IMR-90 (cell line): Measurements from ENCODE around the gene CCDC134. TPM values are rescaled to one million over a fixed set of nuclear protein-coding genes. Genes with fewer than 3 reads are reported as not detected.

ENCODE experiments used
- ATAC-seq: fragments of 200-7000 bp; cut with Tn5 transposase; 2 replicates; pipeline ENCODE4 v1.9.1; 2020; ENCODE audit warnings: low read depth, mild to moderate bottlenecking, moderate library complexity
- BruUV-seq: library from RNA; stranded (reverse); fragments of 400-500 nt; replicated peaks from 2 replicates; lab custom pipeline; 2021; lab: Mats Ljungman, UMichigan
- CTCF ChIA-PET: fragments of 300-600 bp; formaldehyde crosslinking; extraction: SDS; loops from one replicate; lab custom pipeline; 2021; ENCODE audit warnings: antibody characterized with exemption; lab: Yijun Ruan, JAX
- POLR2A ChIA-PET: fragments of 300-600 bp; sonication (Branson Sonifier 250); formaldehyde crosslinking; loops from one replicate; lab custom pipeline; 2022; ENCODE audit warnings: antibody characterized with exemption; ENCODE audit not compliant: unreplicated experiment; lab: Charles Lee
- DNase-seq: peaks from one replicate; pipeline ENCODE4 v3.0.0; 2013
- H2AFZ ChIP-seq: replicated peaks from 2 replicates; pipeline ENCODE3; 2013; ENCODE audit warnings: low read length, mild to moderate bottlenecking; ENCODE audit not compliant: poor library complexity
- H2AK5ac ChIP-seq: 2 replicates; pipeline ENCODE4 v1.6.1; 2013; ENCODE audit warnings: low read depth, low read length, inconsistent platforms
- H2AK9ac ChIP-seq: replicated peaks from 2 replicates; pipeline ENCODE3; 2013; ENCODE audit warnings: mild to moderate bottlenecking, low read depth, low read length, moderate library complexity; ENCODE audit not compliant: poor library complexity
- H2BK120ac ChIP-seq: 2 replicates; pipeline ENCODE4 v1.6.1; 2013; ENCODE audit warnings: low read depth, low read length, inconsistent platforms
- H2BK15ac ChIP-seq: 3 replicates; pipeline ENCODE4 v1.6.1; 2013; ENCODE audit warnings: low read depth, low read length, inconsistent platforms
- H2BK20ac ChIP-seq: 2 replicates; pipeline ENCODE4 v1.6.1; 2013; ENCODE audit warnings: low read depth, mild to moderate bottlenecking, inconsistent platforms, low read length, moderate library complexity
- H2BK5ac ChIP-seq: 2 replicates; pipeline ENCODE4 v1.6.1; 2013; ENCODE audit warnings: mild to moderate bottlenecking, low read depth, low read length, inconsistent platforms; ENCODE audit not compliant: poor library complexity, severe bottlenecking
- H3K14ac ChIP-seq: replicated peaks from 2 replicates; pipeline ENCODE4 v1.6.1; 2013; ENCODE audit warnings: low read depth, low read length, inconsistent platforms
- H3K18ac ChIP-seq: 2 replicates; pipeline ENCODE4 v1.6.1; 2013; ENCODE audit warnings: low read depth, low read length, control low read depth
- H3K23ac ChIP-seq: 2 replicates; pipeline ENCODE4 v1.6.1; 2013; ENCODE audit warnings: low read depth, low read length, inconsistent platforms
- H3K27ac ChIP-seq: 2 replicates; pipeline ENCODE4 v1.5.1; 2013; ENCODE audit warnings: mild to moderate bottlenecking, control low read depth, low read length; ENCODE audit not compliant: insufficient read depth
- H3K27me3 ChIP-seq: 2 replicates; pipeline ENCODE4 v1.6.1; 2013; ENCODE audit warnings: low read length; ENCODE audit not compliant: control insufficient read depth, insufficient read depth
- H3K36me3 ChIP-seq: 2 replicates; pipeline ENCODE4 v1.6.1; 2013; ENCODE audit warnings: low read length, mixed read lengths; ENCODE audit not compliant: control insufficient read depth, insufficient read depth
- H3K4ac ChIP-seq: 2 replicates; pipeline ENCODE4 v1.6.1; 2013; ENCODE audit warnings: low read depth, low read length, inconsistent platforms
- H3K4me1 ChIP-seq: 2 replicates; pipeline ENCODE4 v1.6.1; 2013; ENCODE audit warnings: low read length, mixed read lengths; ENCODE audit not compliant: control insufficient read depth, insufficient read depth
- H3K4me2 ChIP-seq: 2 replicates; pipeline ENCODE4 v1.6.1; 2013; ENCODE audit warnings: low read depth, mild to moderate bottlenecking, control low read depth, low read length, moderate library complexity
- H3K4me3 ChIP-seq: 2 replicates; pipeline ENCODE4 v1.5.1; 2013; ENCODE audit warnings: low read depth, mild to moderate bottlenecking, control low read depth, low read length, moderate library complexity; ENCODE audit not compliant: insufficient read depth
- H3K56ac ChIP-seq: 2 replicates; pipeline ENCODE4 v1.6.1; 2013; ENCODE audit warnings: low read length, inconsistent platforms; ENCODE audit not compliant: insufficient read depth; ENCODE audit errors: extremely low read depth
- H3K79me1 ChIP-seq, 2 experiments: 2 replicates each; pipeline ENCODE4 v1.6.1; 2013; ENCODE audit warnings: low read length in 2 of 2, inconsistent platforms in 1 of 2, low read depth in 1 of 2
- H3K9ac ChIP-seq: 2 replicates; pipeline ENCODE4 v1.6.1; 2013; ENCODE audit warnings: low read depth, low read length, control low read depth
- H3K9me1 ChIP-seq: 2 replicates; pipeline ENCODE4 v1.6.1; 2013; ENCODE audit warnings: low read length, inconsistent platforms; ENCODE audit not compliant: insufficient read depth
- H3K9me3 ChIP-seq: 2 replicates; pipeline ENCODE4 v1.6.1; 2013; ENCODE audit warnings: low read length; ENCODE audit not compliant: control insufficient read depth, insufficient read depth
- H4K20me1 ChIP-seq: 2 replicates; pipeline ENCODE4 v1.6.1; 2013; ENCODE audit warnings: low read length, inconsistent platforms; ENCODE audit not compliant: insufficient read depth
- H4K5ac ChIP-seq: 2 replicates; pipeline ENCODE4 v1.6.1; 2013; ENCODE audit warnings: mild to moderate bottlenecking, low read depth, low read length, control low read depth
- H4K8ac ChIP-seq, 2 experiments: 2 replicates each; pipeline ENCODE4 v1.6.1; 2013; ENCODE audit warnings: low read depth in 2 of 2, low read length in 2 of 2, control low read depth in 1 of 2, inconsistent platforms in 1 of 2
- H4K91ac ChIP-seq: 2 replicates; pipeline ENCODE4 v1.6.1; 2013; ENCODE audit warnings: low read depth, low read length, inconsistent platforms; ENCODE audit not compliant: insufficient read depth
- BHLHE40 ChIP-seq: fragments of 150-350 bp; IDR thresholded peaks from 2 replicates; pipeline ENCODE4 v1.6.1; 2016; ENCODE audit warnings: mild to moderate bottlenecking, low read depth, low read length
- CHD1 ChIP-seq: IDR thresholded peaks from 2 replicates; pipeline ENCODE4 v1.6.1; 2012; ENCODE audit warnings: low read depth, low read length, improper control_type of control experiment
- FOS ChIP-seq: fragments of 150-350 bp; IDR thresholded peaks from 2 replicates; pipeline ENCODE4 v1.6.1; 2016; ENCODE audit warnings: low read depth, low read length
- MAFK ChIP-seq: IDR thresholded peaks from 2 replicates; pipeline ENCODE4 v1.6.1; 2012; ENCODE audit warnings: low read depth, low read length, improper control_type of control experiment
- MAZ ChIP-seq: IDR thresholded peaks from 2 replicates; pipeline ENCODE4 v1.6.1; 2012; ENCODE audit warnings: low read depth, mild to moderate bottlenecking, low read length, improper control_type of control experiment, moderate library complexity, borderline replicate concordance
- MXI1 ChIP-seq: IDR thresholded peaks from 2 replicates; pipeline ENCODE4 v1.6.1; 2012; ENCODE audit warnings: low read depth, mild to moderate bottlenecking, low read length, moderate library complexity, borderline replicate concordance
- NFE2L2 ChIP-seq: fragments of 150-350 bp; IDR thresholded peaks from 2 replicates; pipeline ENCODE4 v1.6.1; 2016; ENCODE audit warnings: low read depth, mild to moderate bottlenecking, low read length
- POLR2A ChIP-seq: IDR thresholded peaks from 2 replicates; pipeline ENCODE4 v1.6.1; 2012; ENCODE audit warnings: mild to moderate bottlenecking, low read depth, low read length
- RAD21 ChIP-seq: IDR thresholded peaks from 2 replicates; pipeline ENCODE4 v1.6.1; 2012; ENCODE audit warnings: low read length, improper control_type of control experiment
- RCOR1 ChIP-seq: IDR thresholded peaks from 2 replicates; pipeline ENCODE4 v1.6.1; 2012; ENCODE audit warnings: mild to moderate bottlenecking, low read length, improper control_type of control experiment; ENCODE audit not compliant: insufficient replicate concordance
- RFX5 ChIP-seq: IDR thresholded peaks from 2 replicates; pipeline ENCODE4 v1.8.0; 2012; ENCODE audit warnings: low read depth, mild to moderate bottlenecking, low read length, moderate library complexity
- SMC3 ChIP-seq: fragments of 150-350 bp; IDR thresholded peaks from 2 replicates; pipeline ENCODE4 v1.6.1; 2016; ENCODE audit warnings: low read depth, mild to moderate bottlenecking, antibody characterized with exemption, low read length, moderate library complexity
- WGBS, 2 experiments: methylation state at CpG; one replicate each; pipeline versions ENCODE4 v1.1.5 to v1.1.7; 2013; ENCODE audit warnings: missing lambda C conversion rate in 2 of 2; ENCODE audit not compliant: insufficient read length in 1 of 2; ENCODE audit errors: extremely low coverage in 2 of 2; 5-methylcytosine and 5-hydroxymethylcytosine counted together
- dilution Hi-C: fragments of 300-500 bp; cut with HindIII; formaldehyde crosslinking; loops from one replicate; pipeline ENCODE4 v1.14.3; 2018; ENCODE audit warnings: low sequenced_read_pairs; ENCODE audit not compliant: unreplicated experiment
- in situ Hi-C: fragments of 300-500 bp; cut with MboI; formaldehyde crosslinking; loops from 3 replicates; pipeline ENCODE4 v1.14.3; 2019; ENCODE audit warnings: low sequenced_read_pairs, inconsistent platforms, mixed read lengths
- intact Hi-C: fragments of 100-400 bp; cut with micrococcal nuclease; formaldehyde crosslinking; loops from 2 replicates; pipeline ENCODE4 v1.10.0; 2022
- polyA plus RNA-seq, 3 experiments: library from polyadenylated mRNA; depleted of rRNA; stranded (reverse); fragments of >200 nt; gene quantifications; 2 replicates each; pipeline ENCODE4 v1.2.3, GENCODE V29; 2012; ENCODE audit warnings: low replicate concordance in 1 of 3
- total RNA-seq: library from RNA; depleted of rRNA; stranded (reverse); fragments of >200 nt; gene quantifications from 2 replicates; pipeline ENCODE4 v1.2.3, GENCODE V29; 2012
- TF ChIP-seq, protein P1 (sequence below): fragments of 150-350 bp; IDR thresholded peaks from 2 replicates; pipeline ENCODE4 v1.6.1; 2017; ENCODE audit warnings: mild to moderate bottlenecking, antibody characterized with exemption, low read length, low read depth
- TF ChIP-seq, protein P2 (sequence below): conservative IDR thresholded peaks from 2 replicates; pipeline ENCODE4 v1.5.1; 2012; ENCODE audit warnings: mild to moderate bottlenecking, low read depth, low read length, improper control_type of control experiment
- TF ChIP-seq, protein P3 (sequence below): fragments of 150-350 bp; IDR thresholded peaks from 2 replicates; pipeline ENCODE4 v1.6.1; 2016; ENCODE audit warnings: low read depth, mild to moderate bottlenecking, low read length, moderate library complexity, borderline replicate concordance

CCDC134 gene
- total and polyA plus RNA-seq, 2 of the 4 experiments (the other 2 are of a cell fraction): 5.1 to 7.0 TPM

DNA sequence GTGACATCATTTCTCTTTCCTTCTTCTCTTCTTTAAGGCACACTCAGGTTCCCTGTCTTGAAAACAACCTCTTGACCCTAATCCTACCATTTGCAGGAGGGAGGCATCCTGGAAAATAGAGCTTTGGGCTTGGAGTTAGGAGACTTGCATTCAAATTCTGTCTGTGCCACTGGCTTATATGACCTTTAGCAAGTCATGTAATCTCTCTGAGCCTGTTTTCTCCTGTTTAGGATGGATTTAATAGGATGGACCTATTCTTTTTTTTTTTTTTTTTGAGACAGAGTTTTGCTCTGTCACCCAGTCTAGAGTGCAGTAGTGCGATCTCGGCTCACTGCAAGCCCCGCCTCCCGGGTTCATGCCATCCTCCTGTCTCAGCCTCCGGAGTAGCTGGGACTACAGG, 25.1 kb upstream of the CCDC134 start:
- no TSS peak for BruUV-seq
- POLR2A ChIA-PET: no interaction called here
- no peak overlapping the region for H4K8ac ChIP-seq
- H3K23ac ChIP-seq: no peak overlapping the region
- no peaks in the 10 kb centered on the region for H4K20me1 ChIP-seq
- H2BK120ac ChIP-seq: no peak overlapping the region
- no peak overlapping the region for H3K18ac ChIP-seq
- no peak overlapping the region for H3K4ac ChIP-seq
- no peak overlapping the region for H2AK5ac ChIP-seq
- H3K27ac ChIP-seq: no peak overlapping the region
- no peaks in the 10 kb centered on the region for H3K79me1 ChIP-seq
- no peak overlapping the region for H2BK20ac ChIP-seq
- H3K4me2 ChIP-seq: no peak overlapping the region
- H2BK5ac ChIP-seq: no peak overlapping the region
- no peak overlapping the region for H4K5ac ChIP-seq
- ATAC-seq (no peak), DNase-seq (no peak)
- H3K9ac ChIP-seq: no peak overlapping the region
- no CpG with 5 or more reads among the region's 5 CpGs for WGBS, 2 experiments
- no peaks in the 10 kb centered on the region for H3K4me1 ChIP-seq
- no peak overlapping the region for H3K4me3 ChIP-seq
- no peak overlapping the region for H3K56ac ChIP-seq
- TF ChIP-seq MAZ (no peak), CHD1 (no peak), MXI1 (no peak), RAD21 (no peak), FOS (no peak), MAFK (no peak), RFX5 (no peak), RCOR1 (no peak), NFE2L2 (no peak), BHLHE40 (no peak), POLR2A (no peak), SMC3 (no peak)
- TF ChIP-seq, protein P1, sequence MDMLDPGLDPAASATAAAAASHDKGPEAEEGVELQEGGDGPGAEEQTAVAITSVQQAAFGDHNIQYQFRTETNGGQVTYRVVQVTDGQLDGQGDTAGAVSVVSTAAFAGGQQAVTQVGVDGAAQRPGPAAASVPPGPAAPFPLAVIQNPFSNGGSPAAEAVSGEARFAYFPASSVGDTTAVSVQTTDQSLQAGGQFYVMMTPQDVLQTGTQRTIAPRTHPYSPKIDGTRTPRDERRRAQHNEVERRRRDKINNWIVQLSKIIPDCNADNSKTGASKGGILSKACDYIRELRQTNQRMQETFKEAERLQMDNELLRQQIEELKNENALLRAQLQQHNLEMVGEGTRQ: no peak
- TF ChIP-seq, protein P2, sequence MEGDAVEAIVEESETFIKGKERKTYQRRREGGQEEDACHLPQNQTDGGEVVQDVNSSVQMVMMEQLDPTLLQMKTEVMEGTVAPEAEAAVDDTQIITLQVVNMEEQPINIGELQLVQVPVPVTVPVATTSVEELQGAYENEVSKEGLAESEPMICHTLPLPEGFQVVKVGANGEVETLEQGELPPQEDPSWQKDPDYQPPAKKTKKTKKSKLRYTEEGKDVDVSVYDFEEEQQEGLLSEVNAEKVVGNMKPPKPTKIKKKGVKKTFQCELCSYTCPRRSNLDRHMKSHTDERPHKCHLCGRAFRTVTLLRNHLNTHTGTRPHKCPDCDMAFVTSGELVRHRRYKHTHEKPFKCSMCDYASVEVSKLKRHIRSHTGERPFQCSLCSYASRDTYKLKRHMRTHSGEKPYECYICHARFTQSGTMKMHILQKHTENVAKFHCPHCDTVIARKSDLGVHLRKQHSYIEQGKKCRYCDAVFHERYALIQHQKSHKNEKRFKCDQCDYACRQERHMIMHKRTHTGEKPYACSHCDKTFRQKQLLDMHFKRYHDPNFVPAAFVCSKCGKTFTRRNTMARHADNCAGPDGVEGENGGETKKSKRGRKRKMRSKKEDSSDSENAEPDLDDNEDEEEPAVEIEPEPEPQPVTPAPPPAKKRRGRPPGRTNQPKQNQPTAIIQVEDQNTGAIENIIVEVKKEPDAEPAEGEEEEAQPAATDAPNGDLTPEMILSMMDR: no peak
- TF ChIP-seq, protein P3, sequence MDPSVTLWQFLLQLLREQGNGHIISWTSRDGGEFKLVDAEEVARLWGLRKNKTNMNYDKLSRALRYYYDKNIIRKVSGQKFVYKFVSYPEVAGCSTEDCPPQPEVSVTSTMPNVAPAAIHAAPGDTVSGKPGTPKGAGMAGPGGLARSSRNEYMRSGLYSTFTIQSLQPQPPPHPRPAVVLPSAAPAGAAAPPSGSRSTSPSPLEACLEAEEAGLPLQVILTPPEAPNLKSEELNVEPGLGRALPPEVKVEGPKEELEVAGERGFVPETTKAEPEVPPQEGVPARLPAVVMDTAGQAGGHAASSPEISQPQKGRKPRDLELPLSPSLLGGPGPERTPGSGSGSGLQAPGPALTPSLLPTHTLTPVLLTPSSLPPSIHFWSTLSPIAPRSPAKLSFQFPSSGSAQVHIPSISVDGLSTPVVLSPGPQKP: no peak
- H3K36me3 ChIP-seq: no peaks in the 10 kb centered on the region
- dilution Hi-C loops: no loop called here
- H2AFZ ChIP-seq: no peak overlapping the region
- no peak overlapping the region for H2AK9ac ChIP-seq
- no peak overlapping the region for H4K91ac ChIP-seq
- H3K14ac ChIP-seq: no peak overlapping the region
- H3K9me3 ChIP-seq: no peaks in the 10 kb centered on the region
- H3K9me1 ChIP-seq: no peaks in the 10 kb centered on the region
- no peak overlapping the region for H2BK15ac ChIP-seq
- CTCF ChIA-PET: no interaction called here
- intact Hi-C loops: no loop called here
- in situ Hi-C loops: no loop called here
- peaks cover 6% of the 10 kb centered on the region for H3K27me3 ChIP-seq
